GM18951 (cell line): ENCODE measurements around the gene TMEM117.

ENCODE experiments used
- POLR2A ChIP-seq: IDR thresholded peaks from 4 replicates; pipeline ENCODE4 v1.6.1; 2011; ENCODE audit warnings: mild to moderate bottlenecking; ENCODE audit not compliant: insufficient read length, insufficient read depth; ENCODE audit errors: extremely low read depth
- in situ Hi-C: fragments of 300-500 bp; cut with MboI; formaldehyde crosslinking; loops from one replicate; pipeline ENCODE4 v1.12.0; 2022; ENCODE audit warnings: low sequenced_read_pairs, mixed read lengths, inconsistent platforms; ENCODE audit not compliant: unreplicated experiment

Gene TMEM117

GRCh38 chr12:44054281-44054680 is 218.4 kb downstream of the TMEM117 start:
- in situ Hi-C loops = no loop called here
- TF ChIP-seq POLR2A = no peak

GRCh38 chr12:44058366-44058765 is 222.5 kb downstream of the TMEM117 start:
- no peak for TF ChIP-seq POLR2A
- in situ Hi-C loops = no loop called here

- in situ Hi-C loops = no loop called here
- TF ChIP-seq POLR2A = no peak
Observed at GRCh38 chr12:44059476-44059875, 223.6 kb downstream of the TMEM117 start.

- TF ChIP-seq POLR2A = no peak
- in situ Hi-C loops = no loop called here
Observed at GRCh38 chr12:44063671-44064070, 227.8 kb downstream of the TMEM117 start.

GRCh38 chr12:44076871-44077270 is 241.0 kb downstream of the TMEM117 start:
- no peak for TF ChIP-seq POLR2A
- in situ Hi-C loops = no loop called here

GRCh38 chr12:44077294-44077693 is 241.4 kb downstream of the TMEM117 start:
- no peak for TF ChIP-seq POLR2A
- in situ Hi-C loops = no loop called here

GRCh38 chr12:44078273-44078672 is 242.4 kb downstream of the TMEM117 start:
- TF ChIP-seq POLR2A = no peak
- in situ Hi-C loops = no loop called here

- in situ Hi-C loops = no loop called here
- no peak for TF ChIP-seq POLR2A
Observed at GRCh38 chr12:44088647-44089046, 252.8 kb downstream of the TMEM117 start.

- in situ Hi-C loops = no loop called here
- no peak for TF ChIP-seq POLR2A
Observed at GRCh38 chr12:44091948-44092606, 256.2 kb downstream of the TMEM117 start.

- in situ Hi-C loops = no loop called here
- no peak for TF ChIP-seq POLR2A
Observed at GRCh38 chr12:44098786-44099185, 262.9 kb downstream of the TMEM117 start.

GRCh38 chr12:44099486-44099885 is 263.6 kb downstream of the TMEM117 start:
- in situ Hi-C loops = no loop called here
- no peak for TF ChIP-seq POLR2A

- in situ Hi-C loops = no loop called here
Observed at GRCh38 chr12:44100264-44100663, 264.4 kb downstream of the TMEM117 start.

GRCh38 chr12:44101475-44101874 is 265.6 kb downstream of the TMEM117 start:
- TF ChIP-seq POLR2A = no peak
- in situ Hi-C loops = no loop called here

More at GRCh38 chr12:44100264-44100663, 264.4 kb downstream of the TMEM117 start:
- no peak for TF ChIP-seq POLR2A

- in situ Hi-C loops = no loop called here
- no peak for TF ChIP-seq POLR2A
Observed at GRCh38 chr12:44114906-44115305, 279.0 kb downstream of the TMEM117 start.

GRCh38 chr12:44117337-44117736 is 281.5 kb downstream of the TMEM117 start:
- TF ChIP-seq POLR2A = no peak
- in situ Hi-C loops = no loop called here
